HCT116 (cell line): ENCODE results near the gene ARVCF.

Experiments
- FOSL1 ChIP-seq: IDR thresholded peaks from 2 replicates; pipeline ENCODE4 v1.6.1; 2012; ENCODE audit warnings: low read depth
- MAX ChIP-seq: IDR thresholded peaks from 2 replicates; pipeline ENCODE4 v1.6.1; 2012
- POLR2A ChIP-seq: IDR thresholded peaks from 2 replicates; pipeline ENCODE4 v1.7.0; 2011; ENCODE audit warnings: borderline replicate concordance; ENCODE audit not compliant: insufficient read depth, insufficient read length; ENCODE audit errors: extremely low read depth
- POLR2AphosphoS5 ChIP-seq: IDR thresholded peaks from 2 replicates; pipeline ENCODE4 v1.6.1; 2011; ENCODE audit warnings: mild to moderate bottlenecking, low read depth, low read length, moderate library complexity
- RAD21 ChIP-seq: IDR thresholded peaks from 2 replicates; pipeline ENCODE4 v1.6.1; 2012; ENCODE audit warnings: low read depth, mild to moderate bottlenecking
- SIN3A ChIP-seq: IDR thresholded peaks from 2 replicates; pipeline ENCODE4 v1.6.1; 2012; ENCODE audit warnings: low read depth
- SRF ChIP-seq: IDR thresholded peaks from 2 replicates; pipeline ENCODE4 v1.6.1; 2012; ENCODE audit warnings: low read depth
- TCF7L2 ChIP-seq: IDR thresholded peaks from 2 replicates; pipeline ENCODE4 v1.7.0; 2011; ENCODE audit warnings: borderline replicate concordance, inconsistent platforms; ENCODE audit not compliant: insufficient read depth, insufficient read length; ENCODE audit errors: extremely low read depth
- ZFX ChIP-seq: fragments of 450-650 bp; IDR thresholded peaks from 2 replicates; pipeline ENCODE4 v1.6.1; 2017
- TF ChIP-seq, protein P1 (sequence below), 3 experiments: fragments of 200-600 bp in 1 of 3; sonication (generic) in 1 of 3; IDR thresholded peaks in 2 of 3; conservative IDR thresholded peaks in 1 of 3; 2 replicates each; pipeline ENCODE4 v1.5.1; 2012 to 2017; ENCODE audit warnings: low read depth in 2 of 3, low read length in 2 of 3, antibody characterized with exemption in 1 of 3, borderline replicate concordance in 1 of 3, control low read depth in 1 of 3, mild to moderate bottlenecking in 1 of 3, mixed read lengths in 1 of 3, mixed run types in 1 of 3, moderate library complexity in 1 of 3; ENCODE audit not compliant: insufficient read depth in 1 of 3
- TF ChIP-seq, protein P2 (sequence below): IDR thresholded peaks from 2 replicates; pipeline ENCODE4 v1.6.1; 2012

DNA sequence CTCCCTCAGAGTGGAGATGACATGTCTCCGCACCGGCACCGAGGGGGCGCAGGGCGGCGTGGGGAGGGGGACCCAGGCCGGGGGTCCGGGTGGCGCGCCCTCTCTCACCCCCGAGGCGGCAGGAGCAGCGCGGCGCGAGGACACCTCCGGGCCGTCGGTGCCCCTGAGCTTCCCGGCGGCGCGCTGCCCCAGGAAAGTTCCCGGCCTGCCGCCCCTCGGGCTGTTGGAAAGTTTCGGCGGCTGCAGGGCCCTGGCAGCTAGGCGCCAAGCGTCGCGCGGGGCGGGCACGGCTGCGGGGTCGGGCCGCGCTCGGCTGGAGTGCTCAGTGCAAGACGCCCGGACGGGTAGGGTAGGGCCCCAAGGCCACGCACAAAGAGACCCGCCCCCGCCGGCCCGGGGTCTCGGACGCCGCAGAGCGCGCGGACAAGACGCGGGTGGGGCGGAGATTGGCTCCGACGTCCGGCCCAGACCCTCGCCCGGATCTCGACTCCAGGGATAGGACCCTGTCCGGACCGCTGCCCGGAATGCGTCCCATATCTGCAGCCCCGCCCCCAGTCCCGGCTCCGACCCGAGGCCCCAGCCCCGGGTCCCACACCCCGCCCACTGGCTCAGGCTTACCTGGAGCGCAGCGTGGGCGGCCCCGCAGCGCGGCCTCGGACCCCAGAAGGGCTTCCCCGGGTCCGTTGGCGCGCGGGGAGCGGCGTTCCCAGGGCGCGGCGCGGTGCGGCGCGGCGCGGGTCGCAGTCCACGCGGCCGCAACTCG lies 471 bp downstream of the ARVCF start:
- TF ChIP-seq POLR2A (no peak), RAD21 (no peak), MAX (peak; percentile 51), ZFX (peak; percentile 61; the same call in 1 of the 2 replicates), FOSL1 (no peak), POLR2AphosphoS5 (no peak), SIN3A (no peak; the same call in 1 of the 2 replicates), SRF (no peak), TCF7L2 (no peak)
- TF ChIP-seq, protein P1, sequence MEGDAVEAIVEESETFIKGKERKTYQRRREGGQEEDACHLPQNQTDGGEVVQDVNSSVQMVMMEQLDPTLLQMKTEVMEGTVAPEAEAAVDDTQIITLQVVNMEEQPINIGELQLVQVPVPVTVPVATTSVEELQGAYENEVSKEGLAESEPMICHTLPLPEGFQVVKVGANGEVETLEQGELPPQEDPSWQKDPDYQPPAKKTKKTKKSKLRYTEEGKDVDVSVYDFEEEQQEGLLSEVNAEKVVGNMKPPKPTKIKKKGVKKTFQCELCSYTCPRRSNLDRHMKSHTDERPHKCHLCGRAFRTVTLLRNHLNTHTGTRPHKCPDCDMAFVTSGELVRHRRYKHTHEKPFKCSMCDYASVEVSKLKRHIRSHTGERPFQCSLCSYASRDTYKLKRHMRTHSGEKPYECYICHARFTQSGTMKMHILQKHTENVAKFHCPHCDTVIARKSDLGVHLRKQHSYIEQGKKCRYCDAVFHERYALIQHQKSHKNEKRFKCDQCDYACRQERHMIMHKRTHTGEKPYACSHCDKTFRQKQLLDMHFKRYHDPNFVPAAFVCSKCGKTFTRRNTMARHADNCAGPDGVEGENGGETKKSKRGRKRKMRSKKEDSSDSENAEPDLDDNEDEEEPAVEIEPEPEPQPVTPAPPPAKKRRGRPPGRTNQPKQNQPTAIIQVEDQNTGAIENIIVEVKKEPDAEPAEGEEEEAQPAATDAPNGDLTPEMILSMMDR (IDR thresholded peaks at IDR 0.05 in 2 of 3, conservative IDR thresholded peaks at IDR 0.05 in 1 of 3; ENCODE audit: borderline replicate concordance in 1 of 3, insufficient read depth in 1 of 3, low read depth in 2 of 3, low read length in 2 of 3), result no peak
- TF ChIP-seq, protein P2, sequence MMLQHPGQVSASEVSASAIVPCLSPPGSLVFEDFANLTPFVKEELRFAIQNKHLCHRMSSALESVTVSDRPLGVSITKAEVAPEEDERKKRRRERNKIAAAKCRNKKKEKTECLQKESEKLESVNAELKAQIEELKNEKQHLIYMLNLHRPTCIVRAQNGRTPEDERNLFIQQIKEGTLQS, result no peak
